ENCODE results near the gene CDH16.
"Not testable (repeated sequence)": the region's sequence is repeated elsewhere in the genome, so short reads cannot be mapped to it uniquely, and the experiment has no call there.

The CDH16 gene

GRCh38 chr16:66874079-66874775 lies 44.5 kb downstream of the CDH16 start:
- Histone ChIP-seq H3K4me3 (no peak overlapping the region), H3K9me3 (no peaks in the 10 kb centered on the region), H3K27me3 (no peaks in the 10 kb centered on the region), H3K4me1 (peaks cover 0 to 23% (median 13%) of the 10 kb centered on the region in 4 donors), H3K27ac (peak overlapping the region; percentile 36 to 68), H3K36me3 (no peaks in the 10 kb centered on the region)
- TF ChIP-seq CTCF (IDR thresholded peaks at IDR 0.05), result no peak
- intact Hi-C loops (cut with DNase I; ENCODE audit: low total_unique reads), result loop anchor here (10.0 kb wide), 1 partner anchor 329 kb away; no protein-coding TSS in a partner anchor
- DNase-seq, result no peak

- intact Hi-C loops (cut with DNase I; ENCODE audit: low total_unique reads), result loop anchor here (10.0 kb wide), 1 partner anchor 329 kb away; no protein-coding TSS in a partner anchor
- H3K4me3 ChIP-seq, result no peak overlapping the region
- DNase-seq, result no peak
- H3K4me1 ChIP-seq, result peaks cover 0 to 23% (median 13%) of the 10 kb centered on the region in 4 donors
- H3K36me3 ChIP-seq, result no peaks in the 10 kb centered on the region
- H3K9me3 ChIP-seq, result no peaks in the 10 kb centered on the region
- peak overlapping the region; percentile 68 to 75 for H3K27ac ChIP-seq
- no peak for TF ChIP-seq CTCF (IDR thresholded peaks at IDR 0.05)
- H3K27me3 ChIP-seq, result no peaks in the 10 kb centered on the region
These were observed 45.0 kb downstream of the CDH16 start for GRCh38 chr16:66873685-66874055.

GRCh38 chr16:66872943-66873684 lies 45.6 kb downstream of the CDH16 start:
- Histone ChIP-seq H3K36me3 (no peaks in the 10 kb centered on the region), H3K4me3 (peak overlapping the region; percentile 37 to 45), H3K4me1 (peaks cover 0 to 23% (median 13%) of the 10 kb centered on the region in 4 donors), H3K27me3 (no peaks in the 10 kb centered on the region), H3K27ac (peak overlapping the region; percentile 68 to 75), H3K9me3 (no peaks in the 10 kb centered on the region)
- TF ChIP-seq CTCF (IDR thresholded peaks at IDR 0.05), result peak; percentile 92 to 93
- intact Hi-C loops (cut with DNase I; ENCODE audit: low total_unique reads), result loop anchor here (10.0 kb wide), 1 partner anchor 328 kb away; no protein-coding TSS in a partner anchor
- peak; percentile 88 to 95 for DNase-seq

GRCh38 chr16:66872559-66872942 lies 46.1 kb downstream of the CDH16 start:
- TF ChIP-seq CTCF (IDR thresholded peaks at IDR 0.05), result no peak
- H3K9me3 ChIP-seq, result no peaks in the 10 kb centered on the region
- intact Hi-C loops (cut with DNase I; ENCODE audit: low total_unique reads), result loop anchor here (10.0 kb wide), 1 partner anchor 328 kb away; no protein-coding TSS in a partner anchor
- H3K27me3 ChIP-seq, result no peaks in the 10 kb centered on the region
- H3K4me3 ChIP-seq, result peak overlapping the region; percentile 37 to 45
- DNase-seq, result no peak
- peaks cover 0 to 25% (median 13%) of the 10 kb centered on the region in 4 donors for H3K4me1 ChIP-seq
- peak overlapping the region; percentile 68 to 75 for H3K27ac ChIP-seq
- no peaks in the 10 kb centered on the region for H3K36me3 ChIP-seq

GRCh38 chr16:66871840-66872239 lies 46.8 kb downstream of the CDH16 start:
- no peak overlapping the region for H3K4me3 ChIP-seq
- H3K36me3 ChIP-seq, result no peaks in the 10 kb centered on the region
- no peaks in the 10 kb centered on the region for H3K9me3 ChIP-seq
- no peaks in the 10 kb centered on the region for H3K27me3 ChIP-seq
- intact Hi-C loops (cut with DNase I; ENCODE audit: low total_unique reads), result loop anchor here (10.0 kb wide), 1 partner anchor 327 kb away; no protein-coding TSS in a partner anchor
- DNase-seq, result no peak
- H3K4me1 ChIP-seq, result peaks cover 0 to 25% (median 13%) of the 10 kb centered on the region in 4 donors
- no peak for TF ChIP-seq CTCF (IDR thresholded peaks at IDR 0.05)
- no peak overlapping the region for H3K27ac ChIP-seq

GRCh38 chr16:66871363-66871762 lies 47.3 kb downstream of the CDH16 start:
- intact Hi-C loops (cut with DNase I; ENCODE audit: low total_unique reads), result loop anchor here (10.0 kb wide), 1 partner anchor 327 kb away; no protein-coding TSS in a partner anchor
- not testable (repeated sequence) for H3K27ac ChIP-seq, DNase-seq

More at GRCh38 chr16:66871363-66871762, 47.3 kb downstream of the CDH16 start:
- H3K9me3 ChIP-seq, H3K4me3 ChIP-seq, H3K36me3 ChIP-seq, H3K27me3 ChIP-seq: not testable (repeated sequence)
- H3K4me1 ChIP-seq, result peaks cover 0 to 25% (median 13%) of the 10 kb centered on the region in 4 donors

Data from tibial artery (tissue), 4 donors.